COLO668 (cell line): ENCODE data around the gene CPXM2.

Experiments
- DNase-seq: peaks from one replicate; lab custom pipeline; 2025; ENCODE audit not compliant: unreplicated experiment; lab: John Stamatoyannopoulos, UW

Gene CPXM2

DNA sequence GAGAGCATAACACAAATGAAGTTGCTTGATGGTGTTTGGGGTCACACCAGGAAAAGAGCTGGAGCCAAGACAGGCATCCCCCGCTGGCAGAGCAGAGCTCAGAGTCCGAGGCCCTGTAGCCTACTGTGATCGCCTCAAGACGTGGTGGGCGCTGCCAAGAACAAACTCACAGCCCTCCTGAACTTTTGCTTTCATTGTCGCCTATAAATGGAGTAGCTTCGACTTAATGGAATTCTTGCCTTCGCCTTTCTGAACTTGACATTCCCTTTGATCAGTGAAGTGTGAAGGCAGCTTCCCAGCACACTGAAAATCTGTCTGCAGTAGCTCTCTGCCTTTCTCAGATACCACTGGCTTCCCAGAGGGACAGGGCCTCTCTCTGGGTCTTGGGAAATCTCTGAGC lies 21.3 kb downstream of the CPXM2 start:
- no peak for DNase-seq

DNA sequence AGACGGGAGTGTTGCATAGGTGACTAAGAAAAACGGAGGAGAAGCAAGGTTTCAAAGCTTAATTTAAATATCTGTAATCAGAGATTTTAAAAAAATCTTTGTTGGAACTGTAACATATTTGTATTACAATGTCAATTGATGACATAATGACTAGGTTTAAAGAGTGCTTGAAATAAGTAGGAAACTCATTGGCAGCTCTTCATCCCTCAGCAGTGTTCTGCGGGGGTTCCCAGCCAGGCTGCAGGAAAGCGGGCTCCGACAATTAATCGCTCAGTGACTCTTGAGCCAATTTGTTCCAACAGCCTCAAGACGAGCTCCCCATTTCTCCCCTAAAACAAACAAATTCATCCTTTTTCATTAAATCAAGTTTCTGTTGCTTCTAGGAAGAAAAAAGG lies 22.6 kb downstream of the CPXM2 start:
- no peak for DNase-seq

DNA sequence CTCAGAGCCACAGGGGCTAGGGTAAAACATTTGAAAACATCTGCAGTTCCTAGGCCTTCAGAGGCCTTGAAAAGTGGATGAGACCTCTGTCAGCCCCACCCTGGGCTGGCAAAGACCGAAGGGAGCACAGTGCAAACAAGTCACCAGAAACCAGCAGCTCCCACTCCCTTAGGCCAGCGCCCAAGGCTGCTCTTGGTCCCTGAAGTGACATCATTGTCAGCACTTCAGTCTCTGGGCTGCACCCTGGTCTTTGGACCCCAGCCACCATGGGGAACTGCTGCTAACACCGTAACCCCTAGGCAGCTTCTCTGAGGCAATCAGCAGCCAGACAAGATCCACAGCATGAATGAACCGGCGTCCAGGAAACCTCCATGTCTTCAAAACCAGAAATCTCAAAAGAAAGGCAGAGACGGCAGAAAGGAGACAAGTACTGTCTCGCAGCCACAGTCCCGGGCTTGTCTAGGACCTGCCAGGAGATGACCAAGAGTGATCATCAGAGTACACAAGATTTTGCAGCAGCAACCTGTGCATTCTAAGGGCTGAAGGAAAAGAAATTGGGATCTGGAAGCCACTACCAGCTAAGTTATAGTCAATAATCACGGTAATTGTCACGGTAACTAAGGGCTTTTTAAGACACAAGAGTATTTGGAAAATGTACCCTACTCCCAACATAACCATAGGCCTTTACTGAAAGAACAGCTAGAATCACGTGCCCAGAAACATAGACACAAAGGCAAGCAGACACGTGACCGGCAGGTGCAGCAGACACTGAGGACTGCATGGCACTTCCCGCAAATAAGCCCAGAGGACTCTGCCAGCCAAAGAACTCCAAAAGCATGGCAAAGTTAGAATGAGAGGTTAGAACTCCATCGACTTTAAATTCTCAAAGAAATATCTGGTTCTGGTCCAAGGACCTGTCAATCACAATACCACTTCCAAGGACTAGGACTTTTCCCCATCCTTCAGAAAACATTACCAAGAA lies 23.3 kb downstream of the CPXM2 start:
- DNase-seq, result peak; percentile 11

GRCh38 chr10:123865880-123866279 lies 25.7 kb downstream of the CPXM2 start:
- no peak for DNase-seq

GRCh38 chr10:123865350-123865749 lies 26.3 kb downstream of the CPXM2 start:
- DNase-seq, result no peak

DNA sequence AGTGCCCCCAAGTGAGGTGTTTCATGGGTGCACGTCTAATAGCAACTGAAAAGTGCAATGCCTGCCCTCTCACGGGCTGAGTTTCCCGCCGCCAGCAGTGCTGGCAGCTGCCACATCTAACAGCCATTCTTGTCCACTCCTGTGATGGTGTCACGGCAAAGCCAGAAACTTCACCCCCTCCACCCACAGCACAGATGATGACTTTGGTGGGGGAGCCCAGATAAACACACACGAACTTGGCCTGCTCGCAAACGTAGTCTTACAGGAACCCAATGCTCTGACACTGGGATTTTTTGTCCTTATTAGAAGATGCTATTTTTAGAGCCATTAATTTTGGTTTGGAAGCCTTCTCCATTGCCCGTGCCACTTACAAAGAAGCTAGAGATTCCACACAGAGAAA lies 26.7 kb downstream of the CPXM2 start:
- no peak for DNase-seq

- no peak for DNase-seq
These were observed 27.7 kb downstream of the CPXM2 start for GRCh38 chr10:123863721-123864482.

DNA sequence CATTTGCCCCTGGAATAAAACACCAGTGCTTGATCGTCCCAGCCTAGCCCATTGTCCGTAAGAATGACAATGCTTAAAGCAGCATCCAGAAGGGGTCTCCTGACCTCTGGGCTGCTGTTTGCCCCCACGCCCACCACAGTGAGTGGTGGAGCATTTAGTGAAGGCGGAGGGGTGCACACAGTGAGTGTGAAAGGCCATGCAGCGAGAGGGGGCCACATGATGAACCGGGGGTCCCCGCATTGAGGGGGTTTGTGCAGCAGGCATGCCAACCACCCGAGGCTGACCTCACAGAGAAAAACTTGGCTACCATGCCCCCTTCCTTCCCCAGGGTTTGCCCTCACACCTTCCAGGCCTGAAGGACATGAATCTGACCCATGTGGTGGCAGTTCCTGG lies 28.4 kb downstream of the CPXM2 start:
- no peak for DNase-seq

DNA sequence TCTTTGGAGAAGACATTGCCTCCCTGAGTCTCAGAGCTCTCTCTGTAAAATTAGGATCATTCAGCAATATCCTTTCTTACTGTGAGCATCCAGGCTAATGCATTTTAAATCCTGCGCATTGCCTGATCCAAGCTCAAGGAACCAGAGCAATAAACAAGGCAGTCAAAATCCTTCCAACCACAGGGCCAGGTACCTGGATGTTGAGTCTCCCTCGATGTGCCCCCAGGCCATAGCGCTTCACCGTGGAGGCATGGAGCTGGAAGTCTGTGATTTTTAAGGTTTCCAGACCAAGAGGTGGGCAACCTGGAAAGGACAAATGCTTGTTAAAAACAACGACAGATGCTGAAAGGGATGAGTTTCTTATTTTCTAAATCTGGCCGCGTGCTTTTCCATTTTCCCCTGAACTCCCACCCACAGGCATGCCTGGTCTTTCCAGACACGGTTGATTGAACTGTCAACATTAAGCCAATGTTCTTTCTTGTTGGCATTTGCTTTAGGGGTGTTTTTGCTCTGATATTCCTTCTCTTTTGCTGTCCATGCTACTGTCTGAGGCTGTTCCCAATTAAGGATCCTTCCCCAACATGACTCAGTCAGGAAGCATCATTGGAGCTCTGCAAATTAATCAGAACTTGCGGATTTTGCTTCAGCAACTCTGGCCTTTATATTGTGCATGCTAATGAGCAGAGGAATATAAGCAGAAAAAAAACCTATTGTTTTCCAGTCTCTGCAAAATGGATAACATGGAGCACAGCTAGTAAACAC lies 29.0 kb downstream of the CPXM2 start:
- no peak for DNase-seq

DNA sequence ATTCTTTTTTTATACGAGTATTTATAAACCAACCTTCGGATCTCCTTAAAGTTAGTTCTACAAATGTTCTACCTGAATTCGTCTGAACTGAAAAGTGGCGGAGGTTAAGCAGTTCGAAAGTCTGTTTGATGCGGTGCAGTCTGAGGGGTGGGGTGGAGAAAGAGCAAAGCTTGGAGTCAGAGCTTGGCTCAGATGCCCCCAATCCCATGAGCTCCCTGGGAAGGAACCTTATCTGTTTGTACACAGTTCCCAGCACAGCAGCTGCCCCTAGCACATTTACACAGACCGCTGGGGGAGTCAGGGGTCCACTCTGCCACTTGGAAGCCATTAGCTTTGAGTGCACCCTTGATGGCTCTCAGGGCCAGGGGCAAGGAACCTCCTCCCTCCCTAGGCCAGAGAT lies 30.8 kb downstream of the CPXM2 start:
- no peak for DNase-seq

GRCh38 chr10:123860209-123860608 lies 31.4 kb downstream of the CPXM2 start:
- no peak for DNase-seq

DNA sequence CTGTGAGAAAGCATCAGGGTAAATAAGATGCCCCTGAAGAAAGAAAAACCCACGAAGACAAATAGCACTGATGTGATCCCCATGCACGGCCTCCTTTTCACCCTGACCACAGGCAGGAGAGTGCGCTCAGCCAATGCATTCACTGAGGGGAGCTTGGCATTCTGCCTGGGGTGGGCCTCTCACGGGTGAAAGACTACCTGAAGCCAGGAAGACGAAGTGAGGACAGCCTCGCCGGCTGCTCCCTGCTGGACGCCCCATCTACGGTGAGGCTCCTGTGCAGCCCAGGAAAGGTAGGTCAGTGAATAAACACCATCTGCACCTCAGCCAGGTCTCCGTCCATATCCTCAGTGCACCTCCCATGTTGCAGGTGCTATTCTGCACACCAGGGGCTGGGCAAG lies 32.0 kb downstream of the CPXM2 start:
- DNase-seq, result no peak

GRCh38 chr10:123858907-123859652 lies 32.5 kb downstream of the CPXM2 start:
- no peak for DNase-seq

DNA sequence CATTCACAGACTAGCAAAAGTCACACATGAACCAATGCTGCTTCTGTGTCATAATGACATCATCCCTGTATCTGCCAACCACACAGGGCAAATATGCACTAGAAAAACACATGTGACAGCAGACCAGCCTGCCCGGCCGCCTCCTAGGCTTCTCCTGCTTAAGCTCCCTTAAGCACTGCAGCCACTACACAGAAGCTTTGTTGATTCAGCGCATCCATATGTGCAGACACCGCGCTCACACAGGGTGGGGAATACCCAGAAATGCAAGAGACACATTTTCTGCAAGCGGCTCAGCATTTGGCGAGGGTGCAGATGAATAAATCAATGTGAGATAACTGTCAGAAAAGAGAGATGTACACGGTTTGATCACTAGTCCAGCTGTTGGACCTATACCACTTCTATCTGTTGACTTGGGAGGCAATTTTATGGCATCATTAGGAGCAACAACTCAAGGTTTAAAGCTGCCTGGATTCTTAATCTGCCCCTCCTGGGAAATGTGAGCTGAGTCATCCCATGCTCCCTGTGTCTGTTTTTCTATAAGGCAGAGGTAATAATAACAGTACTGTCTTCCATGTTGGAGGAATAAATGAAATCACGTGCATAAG lies 33.4 kb downstream of the CPXM2 start:
- DNase-seq, result no peak

GRCh38 chr10:123857616-123858015 lies 34.0 kb downstream of the CPXM2 start:
- no peak for DNase-seq

DNA sequence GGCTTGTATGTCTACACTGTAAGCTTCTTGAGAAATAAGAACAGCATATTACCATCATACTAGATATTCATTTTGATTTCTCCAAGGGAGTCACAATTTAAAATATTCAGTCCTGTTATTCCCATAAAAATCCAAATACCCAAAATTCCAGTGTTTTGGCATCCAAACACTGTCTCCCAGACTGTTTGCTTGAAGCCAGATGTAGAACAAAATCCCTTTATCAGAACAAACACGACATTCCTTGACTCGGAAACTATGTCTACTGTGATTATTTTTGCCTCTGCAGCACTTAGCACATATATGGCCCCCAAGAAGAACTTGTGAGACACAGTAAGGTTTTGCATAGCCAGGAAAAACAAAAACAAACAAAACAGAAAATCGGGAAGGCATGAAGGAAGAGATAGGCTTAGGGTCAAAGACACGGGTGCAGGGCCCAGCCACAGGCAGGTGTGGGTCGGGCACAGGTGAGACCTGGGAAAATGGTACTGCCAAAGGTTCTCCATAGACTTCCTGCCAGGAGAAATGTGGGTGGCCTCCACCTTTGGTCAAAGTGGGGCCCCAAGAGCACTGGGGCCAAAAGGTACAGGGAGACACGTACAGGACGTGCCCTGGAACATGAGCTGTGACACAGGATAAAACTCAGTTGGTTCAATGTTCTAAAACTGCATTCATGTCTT lies 36.5 kb downstream of the CPXM2 start:
- no peak for DNase-seq

DNA sequence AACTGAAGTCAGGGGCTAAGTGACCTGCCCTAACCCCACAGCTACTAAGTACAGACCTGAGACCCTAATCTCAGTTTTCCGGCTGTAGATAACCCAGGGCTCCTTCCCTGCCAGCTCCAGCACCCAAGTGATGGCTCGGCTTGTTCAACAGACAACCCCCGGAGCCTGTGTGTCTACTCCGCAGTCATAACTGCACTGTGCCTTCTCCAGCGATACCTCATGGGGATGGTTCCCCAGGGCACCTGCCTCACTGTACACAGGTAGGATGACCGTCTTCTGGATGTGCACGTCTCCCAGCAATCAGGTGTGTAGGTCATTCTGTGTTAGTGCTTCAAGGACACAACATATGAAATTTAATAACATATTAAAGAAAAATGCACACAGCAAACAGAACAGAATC lies 37.1 kb downstream of the CPXM2 start:
- no peak for DNase-seq

- no peak for DNase-seq
These were observed 37.6 kb downstream of the CPXM2 start for GRCh38 chr10:123854003-123854402.

DNA sequence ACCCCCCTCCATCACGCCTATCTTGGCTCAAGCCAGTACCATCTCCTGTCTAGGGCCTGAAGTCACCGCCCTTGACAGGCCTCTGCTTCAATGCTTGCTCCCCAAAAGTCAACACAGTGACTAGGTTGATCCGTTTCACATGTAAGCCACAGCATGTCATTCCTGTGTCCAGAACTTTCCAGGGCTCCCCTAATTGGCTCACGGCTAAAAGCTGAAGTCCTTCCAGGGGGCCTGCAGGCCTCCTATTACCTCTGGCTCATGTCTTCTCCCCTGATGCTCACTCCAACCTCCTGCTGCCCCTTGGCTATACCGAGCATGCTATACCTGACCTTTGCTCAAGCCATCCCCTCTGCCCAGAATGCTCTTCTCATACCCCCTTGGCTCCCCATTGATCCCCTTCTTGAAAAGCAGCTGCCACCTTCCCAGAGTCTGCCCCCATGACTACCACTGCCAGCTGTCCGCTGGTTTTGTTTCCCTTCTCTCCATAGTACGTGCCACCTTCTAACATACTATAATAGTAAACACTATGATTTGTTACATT lies 39.1 kb downstream of the CPXM2 start:
- no peak for DNase-seq
